GM23338 (cell line): ENCODE results near the gene CLEC4G. TPM values are rescaled to one million over a fixed set of nuclear protein-coding genes. Genes with fewer than 3 reads are reported as not detected.

Experiments used
- ATAC-seq: fragments of 200-7000 bp; cut with Tn5 transposase; 3 replicates; pipeline ENCODE4 v1.9.1; 2020
- DNase-seq: peaks from one replicate; pipeline ENCODE4 v3.0.0-alpha.2; 2015; ENCODE audit warnings: low spot score
- H2AFZ ChIP-seq: fragments of 200-600 bp; sonication (generic); 2 replicates; pipeline ENCODE4 v1.8.0; 2016; ENCODE audit warnings: antibody characterized with exemption, mild to moderate bottlenecking, moderate library complexity
- H3F3A ChIP-seq: fragments of 200-600 bp; sonication (generic); replicated peaks from 2 replicates; pipeline ENCODE4 v1.8.0; 2017; ENCODE audit warnings: antibody characterized with exemption, mixed run types, low read depth
- H3K27ac ChIP-seq: fragments of 200-600 bp; sonication (generic); 2 replicates; pipeline ENCODE4 v1.6.1; 2016; ENCODE audit warnings: low read depth
- H3K27me3 ChIP-seq: fragments of 200-600 bp; sonication (generic); 2 replicates; pipeline ENCODE4 v1.8.0; 2016; ENCODE audit warnings: mild to moderate bottlenecking, mixed run types, moderate library complexity; ENCODE audit not compliant: insufficient read depth
- H3K36me3 ChIP-seq: fragments of 200-600 bp; sonication (generic); 2 replicates; pipeline ENCODE4 v1.8.0; 2016; ENCODE audit warnings: mild to moderate bottlenecking; ENCODE audit not compliant: insufficient read depth
- H3K4me1 ChIP-seq: fragments of 200-600 bp; sonication (generic); 2 replicates; pipeline ENCODE4 v1.8.0; 2016; ENCODE audit warnings: mild to moderate bottlenecking, moderate library complexity; ENCODE audit not compliant: insufficient read depth
- H3K4me2 ChIP-seq: fragments of 200-600 bp; sonication (generic); 2 replicates; pipeline ENCODE4 v1.7.1; 2017; ENCODE audit warnings: mixed run types
- H3K4me3 ChIP-seq: fragments of 200-600 bp; sonication (generic); 2 replicates; pipeline ENCODE4 v1.6.1; 2016; ENCODE audit warnings: mixed run types
- H3K79me2 ChIP-seq: fragments of 200-600 bp; sonication (generic); replicated peaks from 2 replicates; pipeline ENCODE4 v1.8.0; 2017; ENCODE audit warnings: mild to moderate bottlenecking; ENCODE audit not compliant: insufficient read depth
- H3K9me2 ChIP-seq: fragments of 200-600 bp; sonication (generic); 2 replicates; pipeline ENCODE4 v1.8.0; 2017; ENCODE audit not compliant: insufficient read depth
- H4K20me1 ChIP-seq: fragments of 200-600 bp; sonication (generic); replicated peaks from 2 replicates; pipeline ENCODE4 v1.8.0; 2017; ENCODE audit warnings: mild to moderate bottlenecking; ENCODE audit not compliant: insufficient read depth
- H3K27ac Mint-ChIP-seq: 2 replicates; pipeline ENCODE4 v1.8.0; 2020; ENCODE audit warnings: inconsistent platforms, mild to moderate bottlenecking, moderate library complexity, mixed read lengths
- H3K27me3 Mint-ChIP-seq: 3 replicates; pipeline ENCODE4 v1.8.0; 2022; ENCODE audit warnings: low read depth, mild to moderate bottlenecking, moderate library complexity, mixed read lengths, inconsistent platforms; ENCODE audit not compliant: insufficient read depth, poor library complexity
- H3K36me3 Mint-ChIP-seq: 3 replicates; pipeline ENCODE4 v1.8.0; 2021; ENCODE audit warnings: low read depth, mild to moderate bottlenecking, inconsistent platforms, moderate library complexity, mixed read lengths
- H3K4me1 Mint-ChIP-seq: 3 replicates; pipeline ENCODE4 v1.8.0; 2020; ENCODE audit warnings: mild to moderate bottlenecking, inconsistent platforms, mixed read lengths
- H3K4me3 Mint-ChIP-seq: 3 replicates; pipeline ENCODE4 v1.8.0; 2021; ENCODE audit warnings: moderate library complexity, mild to moderate bottlenecking, inconsistent platforms, mixed read lengths
- H3K9me3 Mint-ChIP-seq: 3 replicates; pipeline ENCODE4 v1.8.0; 2020; ENCODE audit warnings: moderate library complexity, mild to moderate bottlenecking, inconsistent platforms, mixed read lengths
- CREB1 ChIP-seq: fragments of 250-450 bp; sonication (Bioruptor Pico); IDR thresholded peaks from 2 replicates; pipeline ENCODE4 v1.5.0; 2020; ENCODE audit warnings: low read depth, mild to moderate bottlenecking, moderate library complexity
- CTCF ChIP-seq, 2 experiments: fragments of 200-600 bp in 1 of 2; sonication (generic) in 1 of 2; conservative IDR thresholded peaks; 2 replicates each; pipeline versions ENCODE4 v1.5.1 to v1.6.1; 2016 to 2017; ENCODE audit warnings: antibody characterized with exemption in 2 of 2, low read depth in 2 of 2, mild to moderate bottlenecking in 2 of 2, moderate library complexity in 1 of 2
- ETS1 ChIP-seq: IDR thresholded peaks from 2 replicates; pipeline ENCODE4 v1.6.1; 2016; ENCODE audit warnings: antibody characterized with exemption
- EZH2 ChIP-seq: fragments of 200-600 bp; sonication (generic); IDR thresholded peaks from one replicate; pipeline ENCODE4 v1.8.0; 2017; ENCODE audit warnings: antibody characterized with exemption, mild to moderate bottlenecking, low read depth; ENCODE audit not compliant: unreplicated experiment
- EZH2phosphoT487 ChIP-seq: fragments of 200-600 bp; sonication (generic); IDR thresholded peaks from one replicate; pipeline ENCODE4 v1.8.1; 2018; ENCODE audit warnings: antibody characterized with exemption; ENCODE audit not compliant: unreplicated experiment
- JUNB ChIP-seq: IDR thresholded peaks from one replicate; pipeline ENCODE4 v1.6.1; 2016; ENCODE audit warnings: antibody characterized with exemption; ENCODE audit not compliant: unreplicated experiment
- NANOG ChIP-seq: IDR thresholded peaks from 2 replicates; pipeline ENCODE4 v1.6.1; 2016; ENCODE audit warnings: antibody characterized with exemption, borderline replicate concordance
- POLR2AphosphoS5 ChIP-seq: IDR thresholded peaks from 2 replicates; pipeline ENCODE4 v1.6.1; 2016; ENCODE audit warnings: antibody characterized with exemption, low read depth
- REST ChIP-seq: IDR thresholded peaks from one replicate; pipeline ENCODE4 v1.6.1; 2018; ENCODE audit warnings: antibody characterized with exemption; ENCODE audit not compliant: unreplicated experiment
- STAT1 ChIP-seq: IDR thresholded peaks from one replicate; pipeline ENCODE4 v1.6.1; 2016; ENCODE audit warnings: antibody characterized with exemption; ENCODE audit not compliant: unreplicated experiment
- ZNF114 ChIP-seq: fragments of 250-450 bp; sonication (Bioruptor Pico); IDR thresholded peaks from 2 replicates; pipeline ENCODE4 v1.5.0; 2020; ENCODE audit warnings: mild to moderate bottlenecking, moderate library complexity
- ZNF331 ChIP-seq: fragments of 250-450 bp; sonication (Bioruptor Pico); IDR thresholded peaks from 2 replicates; pipeline ENCODE4 v1.5.0; 2020; ENCODE audit warnings: low read depth, mild to moderate bottlenecking, moderate library complexity
- ZNF462 ChIP-seq: fragments of 250-450 bp; sonication (Bioruptor Pico); IDR thresholded peaks from 2 replicates; pipeline ENCODE4 v1.5.0; 2020; ENCODE audit warnings: mild to moderate bottlenecking, moderate library complexity
- polyA plus RNA-seq: library from polyadenylated mRNA; unstranded; fragments of >200 nt; fragmentation: Nextera tagmentation; extraction: Ambion mirVana; gene quantifications from 2 replicates; pipeline ENCODE4 v1.2.1, GENCODE V29; 2016
- total RNA-seq: library from RNA; depleted of rRNA; stranded (reverse); fragments of >200 nt; shearing (Covaris generic); gene quantifications from 2 replicates; pipeline ENCODE4 v1.2.3, GENCODE V29; 2014

Gene CLEC4G
- total and polyA plus RNA-seq, 2 experiments from 2014 or later = 0.52 to 0.65 TPM

- Histone ChIP-seq H3K4me3 (no peak overlapping the region), H3K79me2 (no peaks in the 10 kb centered on the region), H3K4me1 (peaks cover 5% of the 10 kb centered on the region; the same call in 1 of the 2 replicates), H3K4me2 (no peak overlapping the region), H2AFZ (no peak overlapping the region), H3K36me3 (no peaks in the 10 kb centered on the region), H4K20me1 (no peaks in the 10 kb centered on the region), H3K27me3 (peaks cover 42% of the 10 kb centered on the region), H3K27ac (no peak overlapping the region), H3F3A (no peaks in the 10 kb centered on the region), H3K9me2 (no peaks in the 10 kb centered on the region)
- Mint-ChIP-seq H3K4me3 (no peak overlapping the region), H3K9me3 (no peaks in the 10 kb centered on the region), H3K4me1 (peaks cover 14% of the 10 kb centered on the region), H3K27me3 (peaks cover 37% of the 10 kb centered on the region), H3K36me3 (no peaks in the 10 kb centered on the region), H3K27ac (no peak overlapping the region)
- no peak for TF ChIP-seq ETS1
- no peak for TF ChIP-seq JUNB
- no peak for TF ChIP-seq STAT1
- no peak for TF ChIP-seq ZNF462 (CRISPR knock-in tag)
- TF ChIP-seq CTCF (conservative IDR thresholded peaks at IDR 0.05; ENCODE audit: low read depth in 2 of 2) = no peak
- no peak for TF ChIP-seq NANOG
- no peak for TF ChIP-seq EZH2phosphoT487
- TF ChIP-seq REST = no peak
- TF ChIP-seq ZNF331 = no peak
- TF ChIP-seq ZNF114 (CRISPR knock-in tag) = no peak
- no peak for TF ChIP-seq CREB1 (CRISPR knock-in tag)
- TF ChIP-seq POLR2AphosphoS5 = no peak
- TF ChIP-seq EZH2 = no peak
- DNase-seq (no peak), ATAC-seq (no peak)
Observed at GRCh38 chr19:7733376-7733775, 1.5 kb upstream of the CLEC4G start.
